Memory B cell (primary cell): ENCODE results near the gene C4A.
"Not testable (repeated sequence)": the region's sequence is repeated elsewhere in the genome, so short reads cannot be mapped to it uniquely, and the experiment has no call there.

Experiments used
- ATAC-seq: fragments of 150-1000 bp; cut with Tn5 transposase; 2 replicates; pipeline ENCODE4 v1.10.0; 2021; ENCODE audit warnings: low read depth, mild to moderate bottlenecking, moderate library complexity
- DNase-seq, 2 donors: peaks; one replicate each; pipeline ENCODE4 v3.0.0; 2022; ENCODE audit warnings: low spot score in 2 of 2
- H3K27ac Mint-ChIP-seq: one replicate; pipeline ENCODE4 v1.8.0; 2022; ENCODE audit warnings: mild to moderate bottlenecking, moderate library complexity, mixed read lengths
- H3K27me3 Mint-ChIP-seq: one replicate; pipeline ENCODE4 v1.8.0; 2022; ENCODE audit warnings: mixed read lengths
- H3K36me3 Mint-ChIP-seq: one replicate; pipeline ENCODE4 v1.8.0; 2022; ENCODE audit warnings: mild to moderate bottlenecking, mixed read lengths
- H3K4me1 Mint-ChIP-seq: one replicate; pipeline ENCODE4 v1.8.0; 2022; ENCODE audit warnings: mixed read lengths
- H3K4me3 Mint-ChIP-seq: one replicate; pipeline ENCODE4 v1.8.0; 2022; ENCODE audit warnings: mild to moderate bottlenecking, moderate library complexity, mixed read lengths
- H3K9me3 Mint-ChIP-seq: one replicate; pipeline ENCODE4 v1.8.0; 2022; ENCODE audit warnings: mixed read lengths

Gene C4A

GRCh38 chr6:32039321-32040274 is 57.7 kb downstream of the C4A start:
- H3K4me1 Mint-ChIP-seq, H3K9me3 Mint-ChIP-seq, ATAC-seq, DNase-seq, H3K27me3 Mint-ChIP-seq, H3K36me3 Mint-ChIP-seq, H3K4me3 Mint-ChIP-seq, H3K27ac Mint-ChIP-seq: not testable (repeated sequence)

- H3K9me3 Mint-ChIP-seq, H3K27me3 Mint-ChIP-seq, DNase-seq, H3K36me3 Mint-ChIP-seq, ATAC-seq, H3K4me1 Mint-ChIP-seq, H3K27ac Mint-ChIP-seq, H3K4me3 Mint-ChIP-seq: not testable (repeated sequence)
Measured at GRCh38 chr6:32040299-32041049, 58.6 kb downstream of the C4A start.

GRCh38 chr6:32041050-32041321 is 59.1 kb downstream of the C4A start:
- ATAC-seq, H3K27me3 Mint-ChIP-seq, H3K36me3 Mint-ChIP-seq, DNase-seq, H3K4me3 Mint-ChIP-seq, H3K4me1 Mint-ChIP-seq, H3K27ac Mint-ChIP-seq, H3K9me3 Mint-ChIP-seq: not testable (repeated sequence)

- ATAC-seq, H3K27me3 Mint-ChIP-seq, H3K9me3 Mint-ChIP-seq, H3K27ac Mint-ChIP-seq, H3K4me1 Mint-ChIP-seq, H3K4me3 Mint-ChIP-seq, H3K36me3 Mint-ChIP-seq, DNase-seq: not testable (repeated sequence)
Measured at GRCh38 chr6:32041385-32041784, 59.5 kb downstream of the C4A start.

- not testable (repeated sequence) for H3K27me3 Mint-ChIP-seq, H3K4me3 Mint-ChIP-seq, H3K36me3 Mint-ChIP-seq, H3K4me1 Mint-ChIP-seq, ATAC-seq, DNase-seq, H3K9me3 Mint-ChIP-seq, H3K27ac Mint-ChIP-seq
Measured at GRCh38 chr6:32042276-32042675, 60.4 kb downstream of the C4A start.

- H3K27me3 Mint-ChIP-seq, H3K36me3 Mint-ChIP-seq, H3K9me3 Mint-ChIP-seq, H3K27ac Mint-ChIP-seq, DNase-seq, H3K4me3 Mint-ChIP-seq, H3K4me1 Mint-ChIP-seq, ATAC-seq: not testable (repeated sequence)
Measured at GRCh38 chr6:32043589-32044380, 61.9 kb downstream of the C4A start.

- not testable (repeated sequence) for H3K4me3 Mint-ChIP-seq, H3K9me3 Mint-ChIP-seq, H3K27ac Mint-ChIP-seq, H3K36me3 Mint-ChIP-seq, ATAC-seq, H3K4me1 Mint-ChIP-seq, DNase-seq, H3K27me3 Mint-ChIP-seq
Measured at GRCh38 chr6:32044916-32045315, 63.1 kb downstream of the C4A start.

- Mint-ChIP-seq H3K27me3 (peaks cover 6% of the 10 kb centered on the region), H3K4me3 (no peak overlapping the region), H3K9me3 (no peaks in the 10 kb centered on the region), H3K36me3 (no peaks in the 10 kb centered on the region), H3K4me1 (peaks cover 5% of the 10 kb centered on the region), H3K27ac (no peak overlapping the region)
- ATAC-seq: no peak
- DNase-seq: no peak
Measured at GRCh38 chr6:32045811-32046449, 64.1 kb downstream of the C4A start.

GRCh38 chr6:32046450-32047083 is 64.7 kb downstream of the C4A start:
- H3K9me3 Mint-ChIP-seq: no peaks in the 10 kb centered on the region
- H3K36me3 Mint-ChIP-seq: no peaks in the 10 kb centered on the region
- DNase-seq: no peak
- peaks cover 5% of the 10 kb centered on the region for H3K4me1 Mint-ChIP-seq
- no peak for ATAC-seq
- no peak overlapping the region for H3K4me3 Mint-ChIP-seq
- H3K27ac Mint-ChIP-seq: no peak overlapping the region
- H3K27me3 Mint-ChIP-seq: peaks cover 6% of the 10 kb centered on the region

- Mint-ChIP-seq H3K36me3 (no peaks in the 10 kb centered on the region), H3K9me3 (no peaks in the 10 kb centered on the region), H3K27ac (no peak overlapping the region), H3K4me1 (peaks cover 5% of the 10 kb centered on the region), H3K4me3 (no peak overlapping the region), H3K27me3 (peaks cover 6% of the 10 kb centered on the region)
- DNase-seq: no peak
- no peak for ATAC-seq
Measured at GRCh38 chr6:32047084-32047478, 65.2 kb downstream of the C4A start.

- DNase-seq (no peak), ATAC-seq (no peak)
- Mint-ChIP-seq H3K4me1 (peaks cover 5% of the 10 kb centered on the region), H3K36me3 (no peaks in the 10 kb centered on the region), H3K27ac (no peak overlapping the region), H3K27me3 (peaks cover 6% of the 10 kb centered on the region), H3K9me3 (no peaks in the 10 kb centered on the region), H3K4me3 (no peak overlapping the region)
Measured at GRCh38 chr6:32047539-32047854, 65.6 kb downstream of the C4A start.

GRCh38 chr6:32047855-32048766 is 66.3 kb downstream of the C4A start:
- ATAC-seq (peak; percentile 89), DNase-seq (peak; percentile 76 to 83)
- H3K4me3 Mint-ChIP-seq: no peak overlapping the region
- no peaks in the 10 kb centered on the region for H3K9me3 Mint-ChIP-seq
- peaks cover 6% of the 10 kb centered on the region for H3K27me3 Mint-ChIP-seq
- peaks cover 5% of the 10 kb centered on the region for H3K4me1 Mint-ChIP-seq
- no peak overlapping the region for H3K27ac Mint-ChIP-seq
- H3K36me3 Mint-ChIP-seq: no peaks in the 10 kb centered on the region

GRCh38 chr6:32049149-32049548 is 67.3 kb downstream of the C4A start:
- not testable (repeated sequence) for H3K27ac Mint-ChIP-seq, H3K36me3 Mint-ChIP-seq, H3K9me3 Mint-ChIP-seq, ATAC-seq, H3K4me1 Mint-ChIP-seq, DNase-seq, H3K4me3 Mint-ChIP-seq
- H3K27me3 Mint-ChIP-seq: peaks cover 10% of the 10 kb centered on the region
